ENCODE results near the gene GAL3ST2. TPM values are rescaled to one million over a fixed set of nuclear protein-coding genes. Genes with fewer than 3 reads are reported as not detected.
A peak's percentile ranks its signal among the peaks of the same experiment; 100 is the strongest.

The GAL3ST2 gene
- total RNA-seq, 4 donors from 2014 or later = 0.80 to 3.3 TPM; not detected in 2

- Histone ChIP-seq H3K27me3 (no peaks in the 10 kb centered on the region), H3K27ac (no peak overlapping the region), H3K4me1 (peaks cover 0 to 7% (median 0%) of the 10 kb centered on the region in 4 donors), H3K9me3 (no peaks in the 10 kb centered on the region), H3K36me3 (no peaks in the 10 kb centered on the region), H3K4me3 (no peak overlapping the region)
- TF ChIP-seq POLR2A (IDR thresholded peaks at IDR 0.05) (no peak), CTCF (IDR thresholded peaks at IDR 0.05) (no peak)
- DNase-seq = peak in 1 of 3 donors; percentile 43
Observed at GRCh38 chr2:241767464-241768250, 9.0 kb upstream of the GAL3ST2 start.

- no peaks in the 10 kb centered on the region for H3K27me3 ChIP-seq
- TF ChIP-seq POLR2A (IDR thresholded peaks at IDR 0.05) (no peak), CTCF (IDR thresholded peaks at IDR 0.05) (no peak)
- H3K4me3 ChIP-seq = no peak overlapping the region
- H3K36me3 ChIP-seq = no peaks in the 10 kb centered on the region
- DNase-seq = peak in 1 of 3 donors; percentile 47
- no peak overlapping the region for H3K27ac ChIP-seq
- H3K4me1 ChIP-seq = peaks cover 0 to 9% (median 0%) of the 10 kb centered on the region in 4 donors
- H3K9me3 ChIP-seq = no peaks in the 10 kb centered on the region
Observed at GRCh38 chr2:241768251-241768711, 8.3 kb upstream of the GAL3ST2 start.

- no peaks in the 10 kb centered on the region for H3K27me3 ChIP-seq
- H3K36me3 ChIP-seq = no peaks in the 10 kb centered on the region
- no peak overlapping the region for H3K27ac ChIP-seq
- H3K4me1 ChIP-seq = peaks cover 0 to 9% (median 1%) of the 10 kb centered on the region in 4 donors
- DNase-seq = no peak
- H3K9me3 ChIP-seq = no peaks in the 10 kb centered on the region
- no peak overlapping the region for H3K4me3 ChIP-seq
- TF ChIP-seq CTCF (IDR thresholded peaks at IDR 0.05) (no peak), POLR2A (IDR thresholded peaks at IDR 0.05) (no peak)
Observed at GRCh38 chr2:241768850-241769249, 7.8 kb upstream of the GAL3ST2 start.

GRCh38 chr2:241769819-241770184 is 6.8 kb upstream of the GAL3ST2 start:
- H3K4me3 ChIP-seq = no peak overlapping the region

GRCh38 chr2:241770185-241770935 is 6.3 kb upstream of the GAL3ST2 start:
- Histone ChIP-seq H3K4me1 (peaks cover 0 to 15% (median 5%) of the 10 kb centered on the region in 4 donors), H3K9me3 (no peaks in the 10 kb centered on the region), H3K27ac (no peak overlapping the region), H3K4me3 (no peak overlapping the region), H3K36me3 (no peaks in the 10 kb centered on the region), H3K27me3 (no peaks in the 10 kb centered on the region)
- no peak for TF ChIP-seq CTCF (IDR thresholded peaks at IDR 0.05)
- TF ChIP-seq POLR2A (IDR thresholded peaks at IDR 0.05) = no peak
- peak in 1 of 3 donors; percentile 46 for DNase-seq

More at GRCh38 chr2:241769819-241770184, 6.8 kb upstream of the GAL3ST2 start:
- Histone ChIP-seq H3K9me3 (no peaks in the 10 kb centered on the region), H3K4me1 (peaks cover 0 to 10% (median 5%) of the 10 kb centered on the region in 4 donors), H3K27me3 (no peaks in the 10 kb centered on the region), H3K27ac (no peak overlapping the region), H3K36me3 (no peaks in the 10 kb centered on the region)
- peak in 1 of 3 donors; percentile 44 for DNase-seq
- TF ChIP-seq CTCF (IDR thresholded peaks at IDR 0.05) = no peak
- no peak for TF ChIP-seq POLR2A (IDR thresholded peaks at IDR 0.05)

All from Peyer's patch (tissue), 4 donors.